Measurements from ENCODE around the gene BCR. TPM values are rescaled to one million over a fixed set of nuclear protein-coding genes. Genes with fewer than 3 reads are reported as not detected.

BCR gene
- total RNA-seq, 2 experiments from 2014 or later, result 30.4 to 32.0 TPM

DNA sequence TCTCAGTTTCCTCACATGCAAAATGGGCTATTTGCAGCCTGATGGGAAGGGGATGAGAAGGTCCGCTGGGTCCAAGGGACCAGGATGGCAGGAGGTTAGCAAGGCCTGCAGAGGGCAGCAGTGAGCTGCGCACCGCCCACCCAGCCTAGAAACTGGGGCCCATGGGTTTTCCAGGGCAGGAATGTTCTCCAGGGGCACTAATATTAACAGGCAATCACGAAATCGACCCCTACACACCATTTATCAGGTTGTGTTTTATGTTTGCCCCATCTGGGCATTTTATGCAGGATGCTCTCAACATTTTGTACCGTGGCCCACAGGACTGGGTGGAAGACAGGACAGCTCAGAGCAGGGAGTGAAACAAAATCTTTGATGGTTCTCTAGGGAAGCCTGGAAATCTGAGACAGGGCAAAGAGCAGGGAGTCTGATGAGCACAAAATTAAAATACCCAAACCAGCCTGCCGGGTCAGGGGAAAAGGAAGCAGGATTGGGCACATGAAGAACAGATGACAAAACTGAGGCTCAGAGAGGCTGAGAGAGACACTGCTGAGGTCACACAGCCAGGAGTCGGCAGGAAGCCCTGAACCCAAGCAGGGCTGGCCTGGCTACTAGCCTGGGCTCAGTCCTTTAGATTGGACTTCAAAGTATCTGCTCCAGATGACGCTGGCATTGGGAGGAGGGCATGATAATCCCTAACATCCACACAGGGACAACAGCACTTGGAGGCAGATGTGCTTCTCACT lies 1.6 kb upstream of the BCR start:
- ATAC-seq, result no peak
- Mint-ChIP-seq H3K27me3 (no peaks in the 10 kb centered on the region), H3K9me3 (peaks cover 14% of the 10 kb centered on the region), H3K4me1 (ENCODE audit: low read depth) (peaks cover 42% of the 10 kb centered on the region), H3K4me3 (peak overlapping the region; percentile 3), H3K36me3 (ENCODE audit: low read depth) (peaks cover 16% of the 10 kb centered on the region), H3K27ac (no peak overlapping the region)
- DNase-seq, result peak; percentile 62
- POLR2A ChIA-PET, result no interaction called here
- TF ChIP-seq CTCF (IDR thresholded peaks at IDR 0.05), result peak; percentile 100
- CTCF ChIA-PET, result interaction anchor here (0.9 to 15.8 kb wide), 20 partner anchors 9 to 207 kb away, joined by 3 to 237 read pairs (median 5); partner anchors contain the start of gene RAB36
- intact Hi-C loops (cut with micrococcal nuclease), result loop anchor here (2.0 kb wide), 1 partner anchor 104 kb away; no protein-coding TSS in a partner anchor

- DNase-seq (peak; percentile 53), ATAC-seq (peak; percentile 6)
- Mint-ChIP-seq H3K9me3 (peaks cover 14% of the 10 kb centered on the region), H3K36me3 (ENCODE audit: low read depth) (peaks cover 16% of the 10 kb centered on the region), H3K27ac (peak overlapping the region; percentile 36), H3K4me1 (ENCODE audit: low read depth) (peaks cover 48% of the 10 kb centered on the region), H3K27me3 (no peaks in the 10 kb centered on the region), H3K4me3 (peak overlapping the region; percentile 60)
- no peak for TF ChIP-seq CTCF (IDR thresholded peaks at IDR 0.05)
- POLR2A ChIA-PET, result interaction anchor here (0.6 to 1.1 kb wide), 2 partner anchors 100 to 102 kb away, joined by 3 to 4 read pairs; no protein-coding TSS in a partner anchor
- CTCF ChIA-PET, result interaction anchor here (1.4 to 15.8 kb wide), 6 partner anchors 42 to 169 kb away, joined by 3 to 237 read pairs (median 8); no protein-coding TSS in a partner anchor
- intact Hi-C loops (cut with micrococcal nuclease), result loop anchor here (2.0 to 5.0 kb wide), 2 partner anchors 58 to 103 kb away; no protein-coding TSS in a partner anchor
These were observed 669 bp upstream of the BCR start for GRCh38 chr22:23179381-23180299.

- ChIA-PET CTCF (interaction anchor here (1.0 to 15.8 kb wide), 3 partner anchors 62 to 109 kb away, joined by 4 to 237 read pairs (median 64); no protein-coding TSS in a partner anchor), POLR2A (interaction anchor here (1.1 to 2.6 kb wide), 5 partner anchors 32 to 93 kb away, joined by 3 to 10 read pairs (median 4); no protein-coding TSS in a partner anchor)
- Mint-ChIP-seq H3K4me3 (peak overlapping the region; percentile 87), H3K27ac (peak overlapping the region; percentile 51), H3K9me3 (peaks cover 10% of the 10 kb centered on the region), H3K4me1 (ENCODE audit: low read depth) (peaks cover 53% of the 10 kb centered on the region), H3K36me3 (ENCODE audit: low read depth) (peaks cover 16% of the 10 kb centered on the region), H3K27me3 (no peaks in the 10 kb centered on the region)
- DNase-seq (peak; percentile 36), ATAC-seq (peak; percentile 4)
- TF ChIP-seq CTCF (IDR thresholded peaks at IDR 0.05), result no peak
- intact Hi-C loops (cut with micrococcal nuclease), result loop anchor here (5.0 kb wide), 1 partner anchor 56 kb away; no protein-coding TSS in a partner anchor
These were observed 798 bp downstream of the BCR start for GRCh38 chr22:23180893-23181720.

DNA sequence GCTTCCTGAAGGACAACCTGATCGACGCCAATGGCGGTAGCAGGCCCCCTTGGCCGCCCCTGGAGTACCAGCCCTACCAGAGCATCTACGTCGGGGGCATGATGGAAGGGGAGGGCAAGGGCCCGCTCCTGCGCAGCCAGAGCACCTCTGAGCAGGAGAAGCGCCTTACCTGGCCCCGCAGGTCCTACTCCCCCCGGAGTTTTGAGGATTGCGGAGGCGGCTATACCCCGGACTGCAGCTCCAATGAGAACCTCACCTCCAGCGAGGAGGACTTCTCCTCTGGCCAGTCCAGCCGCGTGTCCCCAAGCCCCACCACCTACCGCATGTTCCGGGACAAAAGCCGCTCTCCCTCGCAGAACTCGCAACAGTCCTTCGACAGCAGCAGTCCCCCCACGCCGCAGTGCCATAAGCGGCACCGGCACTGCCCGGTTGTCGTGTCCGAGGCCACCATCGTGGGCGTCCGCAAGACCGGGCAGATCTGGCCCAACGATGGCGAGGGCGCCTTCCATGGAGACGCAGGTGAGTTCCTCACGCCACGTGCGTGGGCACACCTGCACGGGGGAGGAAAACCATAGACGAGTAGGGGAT lies 1.5 kb downstream of the BCR start:
- Mint-ChIP-seq H3K9me3 (peaks cover 3% of the 10 kb centered on the region), H3K27me3 (no peaks in the 10 kb centered on the region), H3K36me3 (ENCODE audit: low read depth) (peaks cover 17% of the 10 kb centered on the region), H3K4me3 (peak overlapping the region; percentile 87), H3K27ac (peak overlapping the region; percentile 76), H3K4me1 (ENCODE audit: low read depth) (peaks cover 53% of the 10 kb centered on the region)
- ATAC-seq (no peak), DNase-seq (peak; percentile 14)
- intact Hi-C loops (cut with micrococcal nuclease), result loop anchor here (2.0 to 5.0 kb wide), 2 partner anchors 35 to 55 kb away; no protein-coding TSS in a partner anchor
- no peak for TF ChIP-seq CTCF (IDR thresholded peaks at IDR 0.05)
- ChIA-PET POLR2A (interaction anchor here (1.1 to 2.6 kb wide), 6 partner anchors 31 to 93 kb away, joined by 3 to 10 read pairs (median 4); no protein-coding TSS in a partner anchor), CTCF (interaction anchor here (0.8 to 15.8 kb wide), 4 partner anchors 61 to 108 kb away, joined by 4 to 237 read pairs (median 35); no protein-coding TSS in a partner anchor)

Measured in activated CD8-positive, alpha-beta T cell treated with anti-CD3 and anti-CD28 coated beads for 36 hours (primary cell).